Naive thymus-derived CD4-positive, alpha-beta T cell (primary cell): ENCODE measurements around the gene ESPNL. TPM values are rescaled to one million over a fixed set of nuclear protein-coding genes. Genes with fewer than 3 reads are reported as not detected.

ENCODE experiments used
- ATAC-seq: fragments of 150-1000 bp; cut with Tn5 transposase; 2 replicates; pipeline ENCODE4 v1.10.0; 2021; ENCODE audit warnings: mild to moderate bottlenecking, moderate library complexity
- CTCF ChIA-PET: fragments of 350-600 bp; sonication (Branson Sonifier 250); formaldehyde crosslinking; loops from one replicate; lab custom pipeline; 2021; ENCODE audit warnings: antibody characterized with exemption; lab: Charles Lee
- POLR2A ChIA-PET: fragments of 350-600 bp; sonication (Branson Sonifier 250); formaldehyde crosslinking; loops from one replicate; lab custom pipeline; 2021; ENCODE audit warnings: antibody characterized with exemption, inconsistent platforms; lab: Charles Lee
- DNase-seq, 9 donors: peaks; one replicate each; pipeline versions ENCODE4 v3.0.0 to v3.0.0-alpha.2; 2020 to 2022; ENCODE audit warnings: mixed read lengths in 1 of 9
- H3K27ac ChIP-seq: one replicate; pipeline ENCODE4 v1.7.0; 2013; ENCODE audit warnings: mild to moderate bottlenecking, low read depth, low read length, moderate library complexity
- H3K27me3 ChIP-seq, 2 donors: one replicate each; pipeline ENCODE4 v1.7.0; 2013; ENCODE audit warnings: low read length in 2 of 2, mild to moderate bottlenecking in 2 of 2, moderate library complexity in 2 of 2; ENCODE audit not compliant: control insufficient read depth in 2 of 2, insufficient read depth in 2 of 2
- H3K36me3 ChIP-seq, 3 experiments: 1 replicate in 2 of 3; 2 replicates in 1 of 3; pipeline ENCODE4 v1.7.0; 2013; ENCODE audit warnings: low read length in 3 of 3, mild to moderate bottlenecking in 3 of 3, moderate library complexity in 1 of 3; ENCODE audit not compliant: insufficient read depth in 3 of 3, control insufficient read depth in 2 of 3
- H3K4me1 ChIP-seq, 2 donors: one replicate each; pipeline ENCODE4 v1.7.0; 2013; ENCODE audit warnings: low read length in 2 of 2, mild to moderate bottlenecking in 2 of 2, moderate library complexity in 1 of 2; ENCODE audit not compliant: control insufficient read depth in 2 of 2, insufficient read depth in 2 of 2
- H3K4me3 ChIP-seq: 2 replicates; pipeline ENCODE4 v1.7.0; 2013; ENCODE audit warnings: mild to moderate bottlenecking, low read length
- H3K9me3 ChIP-seq, 3 experiments: 1 replicate in 2 of 3; 2 replicates in 1 of 3; pipeline ENCODE4 v1.7.0; 2013; ENCODE audit warnings: low read length in 3 of 3; ENCODE audit not compliant: control insufficient read depth in 2 of 3
- H3K27ac Mint-ChIP-seq, 9 donors: one replicate each; pipeline ENCODE4 v1.8.0; 2020 to 2022; ENCODE audit warnings: mixed read lengths in 9 of 9, mild to moderate bottlenecking in 8 of 9, moderate library complexity in 5 of 9, inconsistent platforms in 2 of 9
- H3K27me3 Mint-ChIP-seq, 5 donors: one replicate each; pipeline ENCODE4 v1.8.0; 2021 to 2022; ENCODE audit warnings: mixed read lengths in 5 of 5, mild to moderate bottlenecking in 1 of 5
- H3K36me3 Mint-ChIP-seq, 5 donors: one replicate each; pipeline ENCODE4 v1.8.0; 2020 to 2022; ENCODE audit warnings: mixed read lengths in 5 of 5, mild to moderate bottlenecking in 3 of 5, inconsistent platforms in 1 of 5
- H3K4me1 Mint-ChIP-seq, 7 donors: one replicate each; pipeline ENCODE4 v1.8.0; 2020 to 2022; ENCODE audit warnings: mixed read lengths in 7 of 7, mild to moderate bottlenecking in 3 of 7, inconsistent platforms in 1 of 7
- H3K4me3 Mint-ChIP-seq, 10 donors: one replicate each; pipeline ENCODE4 v1.8.0; 2020 to 2022; ENCODE audit warnings: mild to moderate bottlenecking in 10 of 10, mixed read lengths in 10 of 10, moderate library complexity in 6 of 10, inconsistent platforms in 2 of 10
- H3K9me3 Mint-ChIP-seq, 11 donors: one replicate each; pipeline ENCODE4 v1.8.0; 2020 to 2022; ENCODE audit warnings: mixed read lengths in 11 of 11, mild to moderate bottlenecking in 4 of 11, inconsistent platforms in 1 of 11, moderate library complexity in 1 of 11
- intact Hi-C, 2 donors: fragments of 100-400 bp; cut with micrococcal nuclease; formaldehyde crosslinking; loops; one replicate each; pipeline ENCODE4 v1.15.1; 2023
- polyA plus RNA-seq, 2 donors: library from polyadenylated mRNA; unstranded; fragments of 300-500 nt; fragmentation: Illumina TruSeq; gene quantifications; one replicate each; pipeline ENCODE4 v1.2.3, GENCODE V29; 2021
- total RNA-seq, 6 experiments: library from RNA in 5 of 6; stranded (reverse) in 5 of 6; gene quantifications; 1 replicate in 5 of 6; 2 replicates in 1 of 6; pipeline ENCODE4 v1.2.3 and lab custom pipeline; 2021 to 2026

ESPNL gene
- total and polyA plus RNA-seq, 7 experiments from 2014 or later: 0.07 to 0.35 (median 0.31) TPM; not detected in 3

DNA sequence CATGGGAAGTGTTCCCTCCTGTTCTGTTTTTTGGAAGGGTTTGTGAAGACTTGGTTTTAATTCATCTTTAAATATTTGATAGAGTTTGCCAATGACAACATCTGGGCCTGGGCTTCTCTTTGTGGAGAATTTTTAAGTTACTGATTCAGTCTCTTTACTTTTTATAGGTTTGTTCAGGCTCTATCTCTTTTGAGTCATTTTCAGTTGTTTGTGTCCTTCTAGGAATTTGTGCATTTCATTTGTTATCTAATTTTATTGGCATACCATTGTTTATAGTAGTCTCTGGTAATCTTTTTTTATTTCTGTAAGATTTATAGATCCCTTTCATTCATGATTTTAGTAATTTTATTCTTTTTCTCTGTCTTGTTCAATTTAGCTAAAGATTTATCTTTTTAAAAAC, 24.7 kb upstream of the ESPNL start:
- peaks cover 0 to 5% of the 10 kb centered on the region in 2 donors for H3K4me1 ChIP-seq
- H3K27ac Mint-ChIP-seq: no peak overlapping the region
- CTCF ChIA-PET: no interaction called here
- H3K4me1 Mint-ChIP-seq: peaks cover 0 to 22% (median 10%) of the 10 kb centered on the region in 7 donors
- H3K36me3 Mint-ChIP-seq: peaks cover 16 to 72% (median 62%) of the 10 kb centered on the region in 5 donors
- ATAC-seq (no peak), DNase-seq (no peak)
- no peak overlapping the region for H3K4me3 ChIP-seq
- H3K36me3 ChIP-seq: peaks cover 0 to 15% (median 0%) of the 10 kb centered on the region in 3 experiments
- POLR2A ChIA-PET: no interaction called here
- H3K9me3 ChIP-seq: no peaks in the 10 kb centered on the region
- no peaks in the 10 kb centered on the region for H3K27me3 Mint-ChIP-seq
- H3K27ac ChIP-seq: no peak overlapping the region
- no peaks in the 10 kb centered on the region for H3K27me3 ChIP-seq
- peaks cover 0 to 12% (median 0%) of the 10 kb centered on the region in 11 donors for H3K9me3 Mint-ChIP-seq
- H3K4me3 Mint-ChIP-seq: no peak overlapping the region
- intact Hi-C loops: no loop called here

DNA sequence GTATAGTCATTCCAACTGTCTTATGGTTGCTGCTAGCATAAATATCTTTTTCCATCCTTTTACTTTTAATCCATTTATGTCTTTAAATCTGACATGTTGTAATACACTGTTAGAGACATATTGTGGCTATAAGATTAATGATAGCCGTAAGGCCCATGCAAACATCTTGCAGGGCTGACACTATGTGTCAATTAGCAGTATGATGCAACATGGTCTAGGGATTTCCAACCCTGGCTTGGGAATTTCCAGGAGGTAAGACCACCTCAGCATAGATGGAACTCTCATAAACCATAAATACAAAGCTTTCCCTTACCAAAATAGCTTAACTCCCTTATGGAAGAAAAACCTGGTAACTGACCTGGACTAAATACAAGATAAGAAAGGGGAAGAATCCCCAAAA, 22.8 kb upstream of the ESPNL start:
- peaks cover 0 to 32% (median 6%) of the 10 kb centered on the region in 3 experiments for H3K36me3 ChIP-seq
- H3K27ac Mint-ChIP-seq: no peak overlapping the region
- ATAC-seq (no peak), DNase-seq (no peak)
- CTCF ChIA-PET: no interaction called here
- POLR2A ChIA-PET: interaction anchor here (0.5 kb wide), 1 partner anchor 11 kb away, joined by 3 read pairs; no protein-coding TSS in a partner anchor
- H3K9me3 Mint-ChIP-seq: peaks cover 0 to 9% (median 0%) of the 10 kb centered on the region in 11 donors
- no peaks in the 10 kb centered on the region for H3K9me3 ChIP-seq
- H3K27me3 Mint-ChIP-seq: no peaks in the 10 kb centered on the region
- H3K36me3 Mint-ChIP-seq: peaks cover 18 to 81% (median 64%) of the 10 kb centered on the region in 5 donors
- peaks cover 0 to 15% (median 4%) of the 10 kb centered on the region in 7 donors for H3K4me1 Mint-ChIP-seq
- no peaks in the 10 kb centered on the region for H3K4me1 ChIP-seq
- no peak overlapping the region for H3K27ac ChIP-seq
- no peak overlapping the region for H3K4me3 ChIP-seq
- H3K4me3 Mint-ChIP-seq: no peak overlapping the region
- no peaks in the 10 kb centered on the region for H3K27me3 ChIP-seq
- intact Hi-C loops: no loop called here

- no peak for DNase-seq
- Histone ChIP-seq H3K36me3 (peaks cover 5 to 52% (median 17%) of the 10 kb centered on the region in 3 experiments), H3K4me1 (no peaks in the 10 kb centered on the region), H3K4me3 (no peak overlapping the region), H3K9me3 (no peaks in the 10 kb centered on the region), H3K27me3 (no peaks in the 10 kb centered on the region), H3K27ac (no peak overlapping the region)
- intact Hi-C loops: no loop called here
- peaks cover 0 to 6% (median 4%) of the 10 kb centered on the region in 7 donors for H3K4me1 Mint-ChIP-seq
- no peaks in the 10 kb centered on the region for H3K27me3 Mint-ChIP-seq
- POLR2A ChIA-PET: no interaction called here
- peaks cover 17 to 79% (median 49%) of the 10 kb centered on the region in 5 donors for H3K36me3 Mint-ChIP-seq
- CTCF ChIA-PET: no interaction called here
- ATAC-seq: no peak
- H3K9me3 Mint-ChIP-seq: peaks cover 0 to 9% (median 0%) of the 10 kb centered on the region in 11 donors
- no peak overlapping the region for H3K27ac Mint-ChIP-seq
- H3K4me3 Mint-ChIP-seq: no peak overlapping the region
Measured at GRCh38 chr2:238079874-238080327, 20.2 kb upstream of the ESPNL start.

DNA sequence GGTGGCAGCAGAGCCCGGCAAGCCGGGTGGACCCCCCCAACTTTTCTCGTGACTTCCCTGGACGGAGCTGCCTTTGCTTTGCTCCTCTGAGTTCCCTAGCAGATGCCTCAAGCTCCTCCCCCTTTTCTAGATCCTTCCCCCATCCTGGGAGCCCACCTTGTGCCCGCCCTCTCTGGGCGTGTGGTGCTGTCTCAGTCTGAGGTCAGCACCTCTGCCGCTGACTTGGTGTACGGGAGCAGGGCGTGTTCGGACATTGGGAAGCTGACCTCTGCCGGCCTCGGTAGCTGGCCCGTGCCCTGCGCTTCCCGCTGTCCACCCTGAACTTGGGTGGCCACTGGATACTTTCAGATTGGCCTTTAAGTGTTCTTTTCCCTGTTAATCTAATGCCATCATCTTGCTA, 19.6 kb upstream of the ESPNL start:
- Histone ChIP-seq H3K27me3 (no peaks in the 10 kb centered on the region), H3K4me1 (no peaks in the 10 kb centered on the region), H3K4me3 (no peak overlapping the region), H3K27ac (no peak overlapping the region), H3K36me3 (peaks cover 5 to 52% (median 17%) of the 10 kb centered on the region in 3 experiments), H3K9me3 (no peaks in the 10 kb centered on the region)
- intact Hi-C loops: no loop called here
- no peak overlapping the region for H3K27ac Mint-ChIP-seq
- no peaks in the 10 kb centered on the region for H3K27me3 Mint-ChIP-seq
- ChIA-PET CTCF (interaction anchor here (0.6 kb wide), 1 partner anchor 149 kb away, joined by 3 read pairs; no protein-coding TSS in a partner anchor), POLR2A (no interaction called here)
- ATAC-seq: no peak
- H3K4me3 Mint-ChIP-seq: no peak overlapping the region
- peaks cover 19 to 79% (median 51%) of the 10 kb centered on the region in 5 donors for H3K36me3 Mint-ChIP-seq
- peak in 1 of 9 donors; percentile 15 for DNase-seq
- H3K9me3 Mint-ChIP-seq: peaks cover 0 to 9% (median 0%) of the 10 kb centered on the region in 11 donors
- H3K4me1 Mint-ChIP-seq: peaks cover 0 to 4% (median under 1%) of the 10 kb centered on the region in 7 donors

- Mint-ChIP-seq H3K4me1 (peaks cover 0 to 8% (median 0%) of the 10 kb centered on the region in 7 donors), H3K4me3 (no peak overlapping the region), H3K36me3 (peaks cover 19 to 81% (median 54%) of the 10 kb centered on the region in 5 donors), H3K27ac (no peak overlapping the region), H3K9me3 (peaks cover 0 to 9% (median 0%) of the 10 kb centered on the region in 11 donors), H3K27me3 (no peaks in the 10 kb centered on the region)
- Histone ChIP-seq H3K27me3 (no peaks in the 10 kb centered on the region), H3K9me3 (no peaks in the 10 kb centered on the region), H3K27ac (no peak overlapping the region), H3K36me3 (peaks cover 5 to 52% (median 17%) of the 10 kb centered on the region in 3 experiments), H3K4me1 (no peaks in the 10 kb centered on the region), H3K4me3 (no peak overlapping the region)
- DNase-seq (peak in 1 of 9 donors; percentile 8), ATAC-seq (no peak)
- POLR2A ChIA-PET: no interaction called here
- intact Hi-C loops: no loop called here
- CTCF ChIA-PET: interaction anchor here (0.6 kb wide), 1 partner anchor 150 kb away, joined by 3 read pairs; no protein-coding TSS in a partner anchor
Measured at GRCh38 chr2:238081150-238081549, 19.0 kb upstream of the ESPNL start.

GRCh38 chr2:238081561-238081960, 18.6 kb upstream of the ESPNL start:
- intact Hi-C loops: no loop called here
- ChIA-PET CTCF (no interaction called here), POLR2A (no interaction called here)
- Mint-ChIP-seq H3K36me3 (peaks cover 19 to 78% (median 51%) of the 10 kb centered on the region in 5 donors), H3K27ac (no peak overlapping the region), H3K27me3 (no peaks in the 10 kb centered on the region), H3K4me1 (peaks cover 0 to 10% (median 0%) of the 10 kb centered on the region in 7 donors), H3K9me3 (peaks cover 0 to 9% (median 0%) of the 10 kb centered on the region in 11 donors), H3K4me3 (no peak overlapping the region)
- Histone ChIP-seq H3K27me3 (no peaks in the 10 kb centered on the region), H3K36me3 (peaks cover 5 to 52% (median 17%) of the 10 kb centered on the region in 3 experiments), H3K9me3 (no peaks in the 10 kb centered on the region), H3K27ac (no peak overlapping the region), H3K4me3 (no peak overlapping the region), H3K4me1 (no peaks in the 10 kb centered on the region)
- DNase-seq (no peak), ATAC-seq (no peak)

DNA sequence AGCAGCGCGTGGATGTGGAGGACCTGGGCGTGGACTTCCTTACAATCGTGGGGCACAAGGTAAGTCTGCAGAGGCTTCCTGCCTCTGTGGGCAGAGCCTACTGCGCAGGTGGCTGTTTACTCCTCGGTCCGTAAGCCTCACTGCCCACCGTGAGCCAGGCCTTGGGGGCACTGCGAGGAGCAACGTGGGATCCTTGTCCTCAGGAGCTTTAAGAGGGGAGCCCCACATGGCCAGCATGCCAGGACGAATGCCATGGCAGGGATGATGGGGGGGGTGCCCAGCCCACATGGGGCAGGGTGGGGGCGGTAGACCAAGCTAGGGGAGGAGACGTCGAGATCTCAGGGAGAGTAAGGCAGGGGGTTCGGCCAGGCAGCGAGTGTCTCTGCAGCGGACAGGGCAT, 18.0 kb upstream of the ESPNL start:
- no peaks in the 10 kb centered on the region for H3K4me1 ChIP-seq
- H3K9me3 ChIP-seq: no peaks in the 10 kb centered on the region
- H3K4me3 ChIP-seq: no peak overlapping the region
- Mint-ChIP-seq H3K4me3 (no peak overlapping the region), H3K27me3 (no peaks in the 10 kb centered on the region), H3K4me1 (peaks cover 0 to 12% (median 2%) of the 10 kb centered on the region in 7 donors), H3K27ac (no peak overlapping the region), H3K9me3 (peaks cover 0 to 5% (median 0%) of the 10 kb centered on the region in 11 donors), H3K36me3 (peaks cover 19 to 72% (median 45%) of the 10 kb centered on the region in 5 donors)
- CTCF ChIA-PET: no interaction called here
- DNase-seq (peak in 1 of 9 donors; percentile 14), ATAC-seq (no peak)
- H3K27me3 ChIP-seq: no peaks in the 10 kb centered on the region
- POLR2A ChIA-PET: no interaction called here
- intact Hi-C loops: no loop called here
- no peak overlapping the region for H3K27ac ChIP-seq
- peaks cover 5 to 48% (median 17%) of the 10 kb centered on the region in 3 experiments for H3K36me3 ChIP-seq
